Cardiac fibroblast (primary cell): ENCODE data around the gene ODAM.

Experiments used
- DNase-seq, 2 donors: peaks; one replicate each; pipeline versions ENCODE4 v3.0.0 to v3.0.0-alpha.2; 2010; ENCODE audit warnings: low read depth in 2 of 2
- H3K4me3 ChIP-seq, 2 donors: replicated peaks in 1 of 2; 1 replicate in 1 of 2; 2 replicates in 1 of 2; pipeline ENCODE4 v1.5.1; 2011; ENCODE audit warnings: low read depth in 2 of 2, low read length in 2 of 2, mild to moderate bottlenecking in 2 of 2, moderate library complexity in 1 of 2
- CTCF ChIP-seq: IDR thresholded peaks from one replicate; pipeline ENCODE4 v1.5.1; 2011; ENCODE audit warnings: low read depth, mild to moderate bottlenecking, low read length, inconsistent platforms

Gene ODAM

GRCh38 chr4:70195425-70195824, at the start of gene ODAM:
TSS of gene ODAM (plus strand) at chr4:70195725. CDS start at chr4:70196544, 819 bp downstream.
- H3K4me3 ChIP-seq = no peak within 1 kb of the TSS
- DNase-seq = no peak
- TF ChIP-seq CTCF = no peak

GRCh38 chr4:70151271-70151670, 44.3 kb upstream of the ODAM start:
- no peak overlapping the region for H3K4me3 ChIP-seq
- DNase-seq = no peak
- no peak for TF ChIP-seq CTCF

GRCh38 chr4:70152088-70152487, 43.4 kb upstream of the ODAM start:
- no peak for DNase-seq
- no peak for TF ChIP-seq CTCF
- no peak overlapping the region for H3K4me3 ChIP-seq

- DNase-seq = no peak
- no peak within 1 kb of the TSS for H3K4me3 ChIP-seq
- TF ChIP-seq CTCF = no peak
Observed at GRCh38 chr4:70153937-70154336, 41.6 kb upstream of the ODAM start, which contains the start of gene PRR27. TSS of gene PRR27 (plus strand) at chr4:70154237. CDS start at chr4:70154376, 139 bp downstream.

- TF ChIP-seq CTCF = no peak
- no peak for DNase-seq
- no peak overlapping the region for H3K4me3 ChIP-seq
Observed at GRCh38 chr4:70158576-70158975, 36.9 kb upstream of the ODAM start.

- H3K4me3 ChIP-seq = no peak overlapping the region
- no peak for TF ChIP-seq CTCF
- DNase-seq = no peak
Observed at GRCh38 chr4:70177090-70177489, 18.4 kb upstream of the ODAM start.

GRCh38 chr4:70178075-70178660, 17.4 kb upstream of the ODAM start:
- DNase-seq = no peak
- no peak overlapping the region for H3K4me3 ChIP-seq
- no peak for TF ChIP-seq CTCF
